ENCODE measurements around the gene MALRD1. TPM values are rescaled to one million over a fixed set of nuclear protein-coding genes. Genes with fewer than 3 reads are reported as not detected.
"Not testable (repeated sequence)": the region's sequence is repeated elsewhere in the genome, so short reads cannot be mapped to it uniquely, and the experiment has no call there.

Gene MALRD1
- total RNA-seq, 1 donor: 1.7 TPM

GRCh38 chr10:19493917-19494316 lies 445.3 kb downstream of the MALRD1 start:
- no peak for TF ChIP-seq CTCF (IDR thresholded peaks at IDR 0.05; ENCODE audit: insufficient read depth, low read depth, low read length)
- H3K4me3 ChIP-seq (ENCODE audit: low read depth, low read length): no peak overlapping the region
- no peak for DNase-seq (ENCODE audit: low read depth)

GRCh38 chr10:19497026-19497425 lies 448.4 kb downstream of the MALRD1 start:
- H3K4me3 ChIP-seq (ENCODE audit: low read depth, low read length): no peak overlapping the region
- no peak for DNase-seq (ENCODE audit: low read depth)
- TF ChIP-seq CTCF (IDR thresholded peaks at IDR 0.05; ENCODE audit: insufficient read depth, low read depth, low read length): no peak

GRCh38 chr10:19498393-19499290 lies 450.0 kb downstream of the MALRD1 start:
- H3K4me3 ChIP-seq (ENCODE audit: low read depth, low read length): no peak overlapping the region
- no peak for TF ChIP-seq CTCF (IDR thresholded peaks at IDR 0.05; ENCODE audit: insufficient read depth, low read depth, low read length)
- DNase-seq (ENCODE audit: low read depth): peak; percentile 7

- TF ChIP-seq CTCF (IDR thresholded peaks at IDR 0.05; ENCODE audit: insufficient read depth, low read depth, low read length): no peak
- no peak overlapping the region for H3K4me3 ChIP-seq (ENCODE audit: low read depth, low read length)
- no peak for DNase-seq (ENCODE audit: low read depth)
Observed at GRCh38 chr10:19499291-19499770, 450.7 kb downstream of the MALRD1 start.

GRCh38 chr10:19500959-19501358 lies 452.4 kb downstream of the MALRD1 start:
- TF ChIP-seq CTCF (IDR thresholded peaks at IDR 0.05; ENCODE audit: insufficient read depth, low read depth, low read length): no peak
- H3K4me3 ChIP-seq (ENCODE audit: low read depth, low read length): no peak overlapping the region
- no peak for DNase-seq (ENCODE audit: low read depth)

- no peak overlapping the region for H3K4me3 ChIP-seq (ENCODE audit: low read depth, low read length)
- DNase-seq (ENCODE audit: low read depth): no peak
- no peak for TF ChIP-seq CTCF (IDR thresholded peaks at IDR 0.05; ENCODE audit: insufficient read depth, low read depth, low read length)
Observed at GRCh38 chr10:19505320-19506312, 457.0 kb downstream of the MALRD1 start.

- not testable (repeated sequence) for H3K4me3 ChIP-seq (ENCODE audit: low read depth, low read length)
Observed at GRCh38 chr10:19510005-19510732, 461.6 kb downstream of the MALRD1 start.

More at GRCh38 chr10:19510005-19510732, 461.6 kb downstream of the MALRD1 start:
- not testable (repeated sequence) for DNase-seq (ENCODE audit: low read depth)

Data from fibroblast of villous mesenchyme (primary cell).